Stimulated activated CD4-positive, alpha-beta T cell treated with anti-CD3 and anti-CD28 coated beads, TNF-alpha, amount 100 ng/mL, for 24 hours (primary cell): ENCODE results near the gene ANXA4.
"Not testable (repeated sequence)": the region's sequence is repeated elsewhere in the genome, so short reads cannot be mapped to it uniquely, and the experiment has no call there.

Experiments
- DNase-seq, 3 experiments: peaks; one replicate each; pipeline ENCODE4 v3.0.0-alpha.2; 2020; ENCODE audit warnings: low read depth in 3 of 3

The ANXA4 gene

GRCh38 chr2:69753659-69754363, 11.9 kb downstream of the ANXA4 start:
- DNase-seq: no peak

DNA sequence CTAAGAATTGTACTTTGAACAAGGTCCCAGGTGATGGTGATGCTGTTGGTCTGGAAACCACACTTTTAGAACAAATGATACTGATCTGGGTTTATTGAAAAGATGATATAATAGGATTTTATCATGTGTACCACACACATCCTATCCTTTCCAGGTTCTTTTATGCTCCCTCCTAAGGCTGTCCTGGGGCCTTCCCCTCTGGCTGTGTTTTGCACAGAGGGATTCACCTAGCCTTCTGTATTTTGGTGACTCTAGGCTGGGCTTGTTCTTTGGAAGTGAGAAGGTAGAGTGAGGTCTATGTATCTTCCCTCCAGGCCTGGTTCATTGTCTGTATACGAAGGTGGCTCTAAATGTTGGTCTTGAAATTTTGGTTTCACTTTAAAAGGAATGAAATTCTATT, 12.7 kb downstream of the ANXA4 start:
- DNase-seq: no peak

GRCh38 chr2:69755862-69756467, 14.0 kb downstream of the ANXA4 start:
- no peak for DNase-seq

- no peak for DNase-seq
Measured at GRCh38 chr2:69762025-69762424, 20.1 kb downstream of the ANXA4 start.

DNA sequence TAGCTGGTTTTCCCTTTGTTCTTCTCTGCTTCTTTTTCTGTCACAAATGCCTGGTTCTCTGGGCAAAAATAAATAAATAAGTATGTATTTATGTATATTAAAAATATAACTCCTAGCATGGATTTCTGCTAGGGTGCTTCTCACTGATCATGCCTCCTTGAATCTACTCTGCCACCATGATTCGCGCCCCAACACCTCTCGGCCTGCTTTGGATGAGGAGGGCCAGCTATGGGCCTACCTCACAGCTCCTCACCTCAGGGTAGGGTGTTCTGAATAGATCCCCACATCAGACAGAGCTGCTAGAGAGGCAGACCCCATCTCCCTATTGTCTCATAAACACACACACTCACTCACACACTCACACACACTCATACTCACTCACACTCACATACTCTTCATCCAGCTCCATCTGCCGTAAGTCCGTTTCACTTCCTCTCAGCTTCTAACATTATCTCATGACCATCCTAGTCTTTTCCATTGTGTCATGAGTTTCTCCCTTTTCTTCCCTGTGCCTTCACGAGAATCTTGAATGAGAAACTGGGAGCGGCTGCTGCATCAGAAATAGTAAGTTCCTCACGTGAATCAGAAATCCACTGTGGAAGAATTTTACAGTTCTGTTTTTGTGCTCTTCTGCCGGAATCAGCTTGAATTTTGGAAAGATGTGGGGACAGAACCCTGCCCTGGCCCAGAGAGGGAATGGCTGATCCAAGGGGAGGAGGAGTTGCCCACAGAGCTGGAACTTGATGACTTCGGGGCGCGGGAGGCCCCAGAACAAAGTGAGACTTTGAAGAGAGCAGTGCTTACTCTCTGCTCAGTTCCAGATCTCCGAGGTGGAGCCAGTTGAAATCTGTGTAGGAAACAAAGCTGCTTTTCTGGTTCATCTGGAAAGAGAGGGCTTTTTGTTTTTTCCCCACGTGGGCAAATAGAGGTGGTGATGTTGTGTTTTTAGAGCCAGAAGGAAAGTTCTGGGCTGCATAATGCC, 20.9 kb downstream of the ANXA4 start:
- DNase-seq: no peak

DNA sequence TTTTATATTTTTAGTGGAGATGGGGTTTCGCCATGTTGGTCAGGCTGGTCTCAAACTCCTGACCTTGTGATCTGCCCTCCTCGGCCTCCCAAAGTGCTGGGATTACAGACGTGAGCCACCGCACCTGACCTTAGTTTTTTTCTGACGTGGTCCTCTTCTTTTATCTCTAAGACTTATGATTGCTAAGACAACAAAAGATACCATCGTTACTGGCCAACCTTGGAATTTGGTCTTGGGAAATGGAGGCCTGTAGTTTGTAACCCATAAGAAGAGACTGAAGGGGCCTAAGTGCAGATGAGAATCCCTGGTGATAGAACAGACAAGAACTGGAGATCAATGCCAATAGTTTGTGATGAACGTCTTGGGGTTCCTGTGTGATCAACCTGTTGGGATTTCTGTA, 21.9 kb downstream of the ANXA4 start:
- DNase-seq: not testable (repeated sequence)

DNA sequence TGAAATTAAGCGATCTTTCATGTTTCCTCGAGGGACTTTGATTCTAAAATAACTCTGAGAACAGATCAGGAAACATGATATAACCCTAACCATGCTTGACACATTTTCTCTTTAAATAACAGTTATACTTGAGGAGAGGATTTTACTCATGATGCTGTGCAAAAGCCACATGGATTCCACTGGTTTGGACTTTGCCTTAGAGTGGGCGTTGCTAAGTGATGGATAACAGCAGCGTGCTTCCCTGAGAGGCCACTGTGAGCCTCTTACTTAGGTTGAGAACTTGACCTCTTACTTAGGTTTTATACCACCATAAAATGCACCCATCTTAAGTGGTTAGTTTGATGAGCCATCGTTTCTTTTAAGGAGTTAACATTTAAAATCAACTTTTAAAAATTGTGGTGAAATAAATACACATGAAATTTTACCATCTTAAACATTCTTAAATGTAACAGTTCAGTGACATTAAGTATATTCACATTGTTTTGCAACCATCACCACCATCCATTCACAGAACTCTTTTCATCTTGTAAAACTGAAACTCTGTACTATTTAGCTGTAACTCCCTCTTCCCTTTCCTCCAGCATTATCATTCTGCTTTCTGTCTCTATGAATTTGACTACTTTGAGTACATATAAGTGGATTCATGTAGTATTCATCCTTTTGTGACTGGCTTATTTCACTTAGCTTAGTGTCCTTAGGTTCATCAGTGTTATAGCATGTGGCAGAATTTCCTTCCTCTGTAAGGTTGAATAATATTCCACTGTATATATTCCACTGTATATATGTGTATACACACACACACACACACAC, 22.6 kb downstream of the ANXA4 start:
- no peak for DNase-seq

- DNase-seq: no peak
Measured at GRCh38 chr2:69765096-69765380, 23.1 kb downstream of the ANXA4 start.

DNA sequence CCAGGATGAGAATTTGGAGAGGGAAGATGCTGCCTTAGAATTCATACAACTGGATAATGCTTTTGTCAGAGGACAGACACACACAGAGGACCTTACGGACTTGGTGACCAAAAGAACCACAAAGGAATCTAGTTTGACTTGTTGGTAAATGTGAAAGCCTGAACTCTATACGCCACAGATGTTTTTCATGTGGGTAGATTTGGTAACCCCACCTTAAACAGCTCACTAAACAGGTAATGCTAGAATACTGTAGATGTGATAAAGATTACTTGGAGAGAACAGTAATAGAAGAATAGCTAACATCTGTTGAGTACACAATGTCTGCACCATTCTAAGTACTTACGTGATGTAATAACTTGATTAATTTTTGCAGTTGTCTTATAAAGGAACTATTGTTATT, 24.1 kb downstream of the ANXA4 start:
- DNase-seq: no peak

- no peak for DNase-seq
Measured at GRCh38 chr2:69767034-69767433, 25.1 kb downstream of the ANXA4 start.

- DNase-seq: no peak
Measured at GRCh38 chr2:69768235-69768634, 26.3 kb downstream of the ANXA4 start.

DNA sequence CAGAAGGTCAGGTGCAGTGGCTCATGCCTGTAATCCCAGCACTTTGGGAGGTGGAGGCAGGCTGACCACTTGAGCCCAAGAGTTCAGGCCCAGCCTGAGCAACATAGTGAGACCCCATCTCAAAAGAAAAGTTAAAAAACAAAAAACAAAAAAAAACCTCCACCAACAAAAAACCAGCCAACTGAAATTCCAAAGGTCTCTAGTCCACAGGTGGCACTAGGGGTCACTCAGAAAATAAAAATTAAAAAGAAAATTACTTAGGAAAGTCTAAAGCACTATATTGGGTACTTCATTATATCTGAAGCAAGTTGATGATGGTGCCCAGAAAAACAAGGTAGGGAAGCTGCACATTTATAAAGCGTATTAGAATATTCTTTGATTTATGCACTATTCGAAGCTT, 26.9 kb downstream of the ANXA4 start:
- DNase-seq: no peak

GRCh38 chr2:69769272-69769671, 27.3 kb downstream of the ANXA4 start:
- DNase-seq: no peak

DNA sequence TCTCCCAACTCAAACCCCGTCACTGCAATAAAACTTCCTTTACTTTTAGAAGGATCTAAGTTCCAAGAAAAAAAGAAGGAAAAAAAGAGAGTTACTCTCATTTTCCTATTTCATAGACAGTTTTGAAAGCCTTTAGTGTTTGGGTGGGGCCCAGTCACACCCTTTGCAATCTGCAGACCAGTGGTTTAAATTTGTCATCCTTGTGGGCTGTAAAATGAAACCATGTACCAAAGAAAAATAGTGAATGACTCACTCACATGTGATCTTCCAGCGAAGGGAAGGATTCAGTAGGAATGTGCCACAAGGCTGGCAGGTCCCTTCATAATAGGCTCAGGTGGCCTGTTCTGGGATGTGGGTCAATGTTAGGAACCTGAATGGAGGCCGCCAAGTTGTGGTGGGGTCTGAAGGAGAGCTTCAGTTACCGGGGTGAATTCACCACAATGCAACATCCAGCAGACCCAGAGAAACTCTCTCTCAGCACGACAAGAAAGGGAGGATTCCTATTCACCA, 28.3 kb downstream of the ANXA4 start:
- DNase-seq: no peak

DNA sequence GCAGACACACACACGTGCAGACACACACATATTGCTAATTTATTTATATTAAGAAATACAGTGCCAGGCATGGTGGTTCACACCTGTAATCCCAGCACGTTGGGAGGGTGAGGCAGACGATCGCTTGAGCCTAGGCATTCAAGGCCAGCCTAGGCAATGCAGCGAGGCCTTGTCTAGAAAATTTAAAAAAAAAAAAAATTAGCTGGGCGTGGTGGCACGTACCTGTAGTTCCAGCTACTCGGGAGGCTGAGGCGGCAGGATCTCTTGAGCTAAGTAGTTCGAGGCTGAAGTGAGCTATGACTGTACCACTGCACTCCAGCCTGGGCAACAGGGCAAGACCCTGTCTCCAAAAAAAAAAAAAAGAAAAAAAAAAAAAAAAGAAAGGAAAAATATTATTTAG, 28.8 kb downstream of the ANXA4 start:
- DNase-seq: no peak

- DNase-seq: no peak
Measured at GRCh38 chr2:69771461-69771860, 29.5 kb downstream of the ANXA4 start.

DNA sequence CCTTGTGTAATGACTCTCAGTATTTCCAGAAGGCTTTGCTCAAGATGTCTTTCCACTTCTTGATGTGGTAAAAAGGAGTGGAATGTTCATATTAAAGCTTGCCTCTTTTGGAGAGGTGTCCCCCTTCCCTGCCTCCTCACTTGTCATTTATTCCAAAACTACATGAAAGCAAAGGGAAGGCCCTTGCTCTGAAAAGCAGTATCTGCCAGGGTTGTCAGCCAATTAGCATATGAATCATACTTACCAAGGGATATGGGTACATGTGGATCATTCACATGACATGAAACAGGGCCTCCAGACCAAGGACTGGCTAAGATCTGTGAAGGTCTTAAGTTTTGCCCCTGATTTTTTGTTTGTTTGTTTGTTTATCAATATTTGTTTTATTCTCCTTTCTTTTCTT, 31.3 kb downstream of the ANXA4 start:
- no peak for DNase-seq

DNA sequence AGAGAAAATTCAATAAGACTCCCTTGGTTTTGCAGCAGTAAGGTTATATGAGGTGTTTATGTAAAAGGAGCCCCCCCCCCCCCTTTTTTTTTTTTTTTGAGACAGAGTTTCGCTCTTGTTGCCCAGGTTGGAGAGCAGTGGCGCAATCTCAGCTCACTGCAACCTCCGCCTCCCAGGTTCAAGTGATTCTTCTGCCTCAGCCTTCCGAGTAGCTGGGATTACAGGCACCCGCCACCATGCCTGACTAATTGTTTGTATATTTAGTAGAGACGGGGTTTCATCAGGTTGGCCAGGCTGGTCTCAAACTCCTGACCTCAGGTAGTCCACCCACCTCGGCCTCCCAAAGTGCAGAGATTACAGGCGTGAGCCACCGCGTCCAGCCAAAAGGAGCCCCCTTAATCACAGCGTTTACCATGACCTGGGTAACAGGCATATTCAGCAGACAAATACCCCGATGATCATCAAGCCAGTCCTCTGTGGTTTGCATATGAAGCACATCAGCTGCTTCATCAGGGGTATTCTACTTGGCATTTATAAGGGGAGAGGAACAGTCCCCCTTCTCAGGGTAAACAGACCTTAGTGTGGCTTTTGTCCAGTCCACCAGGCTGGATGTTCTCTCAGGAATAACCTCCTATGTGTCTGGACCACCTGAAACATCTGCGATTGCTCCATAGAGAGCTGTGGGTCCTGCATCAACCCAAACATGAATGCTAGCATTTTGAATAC, 32.5 kb downstream of the ANXA4 start:
- DNase-seq: not testable (repeated sequence)

GRCh38 chr2:69774984-69775982, 33.3 kb downstream of the ANXA4 start:
- DNase-seq: no peak
